ENCODE data around the gene IQSEC1. TPM values are rescaled to one million over a fixed set of nuclear protein-coding genes. Genes with fewer than 3 reads are reported as not detected.

Gene IQSEC1
- total RNA-seq, 1 experiment from 2014 or later, result 13.3 TPM

- H3K4me1 Mint-ChIP-seq (ENCODE audit: low read depth, unreplicated experiment), result peaks cover 19% of the 10 kb centered on the region
- intact Hi-C loops (cut with micrococcal nuclease; ENCODE audit: unreplicated experiment), result no loop called here
- no peak for DNase-seq
- no TSS peak for BruUV-seq (replicated peaks)
- peaks cover 25% of the 10 kb centered on the region for H3K27me3 Mint-ChIP-seq (ENCODE audit: unreplicated experiment)
- TF ChIP-seq CTCF (IDR thresholded peaks at IDR 0.05; ENCODE audit: unreplicated experiment), result no peak
- no peaks in the 10 kb centered on the region for H3K9me3 Mint-ChIP-seq (ENCODE audit: low read depth, unreplicated experiment)
- no peaks in the 10 kb centered on the region for H3K36me3 Mint-ChIP-seq (ENCODE audit: insufficient read depth, unreplicated experiment)
- CTCF ChIA-PET, result interaction anchor here (1.7 kb wide), 1 partner anchor 11 kb away, joined by 3 read pairs; no protein-coding TSS in a partner anchor
- no peak overlapping the region for H3K27ac Mint-ChIP-seq (ENCODE audit: unreplicated experiment)
- H3K4me3 Mint-ChIP-seq (ENCODE audit: low read depth, unreplicated experiment), result no peak overlapping the region
Observed at GRCh38 chr3:13102386-13103345, 29.4 kb upstream of the IQSEC1 start.

GRCh38 chr3:13099707-13100106 lies 26.5 kb upstream of the IQSEC1 start:
- TF ChIP-seq CTCF (IDR thresholded peaks at IDR 0.05; ENCODE audit: unreplicated experiment), result no peak
- CTCF ChIA-PET, result no interaction called here
- H3K27me3 Mint-ChIP-seq (ENCODE audit: unreplicated experiment), result peaks cover 44% of the 10 kb centered on the region
- no peaks in the 10 kb centered on the region for H3K9me3 Mint-ChIP-seq (ENCODE audit: low read depth, unreplicated experiment)
- H3K4me1 Mint-ChIP-seq (ENCODE audit: low read depth, unreplicated experiment), result no peaks in the 10 kb centered on the region
- H3K4me3 Mint-ChIP-seq (ENCODE audit: low read depth, unreplicated experiment), result no peak overlapping the region
- H3K36me3 Mint-ChIP-seq (ENCODE audit: insufficient read depth, unreplicated experiment), result no peaks in the 10 kb centered on the region
- no TSS peak for BruUV-seq (replicated peaks)
- H3K27ac Mint-ChIP-seq (ENCODE audit: unreplicated experiment), result no peak overlapping the region
- intact Hi-C loops (cut with micrococcal nuclease; ENCODE audit: unreplicated experiment), result loop anchor here (10.0 kb wide), 1 partner anchor 185 kb away; no protein-coding TSS in a partner anchor
- DNase-seq, result no peak

GRCh38 chr3:13098192-13098988 lies 25.2 kb upstream of the IQSEC1 start:
- no peak for DNase-seq
- H3K27me3 Mint-ChIP-seq (ENCODE audit: unreplicated experiment), result peaks cover 57% of the 10 kb centered on the region
- no peaks in the 10 kb centered on the region for H3K9me3 Mint-ChIP-seq (ENCODE audit: low read depth, unreplicated experiment)
- no peaks in the 10 kb centered on the region for H3K4me1 Mint-ChIP-seq (ENCODE audit: low read depth, unreplicated experiment)
- no peak for TF ChIP-seq CTCF (IDR thresholded peaks at IDR 0.05; ENCODE audit: unreplicated experiment)
- no peaks in the 10 kb centered on the region for H3K36me3 Mint-ChIP-seq (ENCODE audit: insufficient read depth, unreplicated experiment)
- no TSS peak for BruUV-seq (replicated peaks)
- no peak overlapping the region for H3K27ac Mint-ChIP-seq (ENCODE audit: unreplicated experiment)
- H3K4me3 Mint-ChIP-seq (ENCODE audit: low read depth, unreplicated experiment), result no peak overlapping the region
- CTCF ChIA-PET, result no interaction called here
- intact Hi-C loops (cut with micrococcal nuclease; ENCODE audit: unreplicated experiment), result loop anchor here (10.0 kb wide), 1 partner anchor 186 kb away; no protein-coding TSS in a partner anchor

- no peaks in the 10 kb centered on the region for H3K9me3 Mint-ChIP-seq (ENCODE audit: low read depth, unreplicated experiment)
- BruUV-seq (replicated peaks), result no TSS peak
- H3K4me3 Mint-ChIP-seq (ENCODE audit: low read depth, unreplicated experiment), result no peak overlapping the region
- no peak for DNase-seq
- H3K27ac Mint-ChIP-seq (ENCODE audit: unreplicated experiment), result no peak overlapping the region
- intact Hi-C loops (cut with micrococcal nuclease; ENCODE audit: unreplicated experiment), result loop anchor here (10.0 kb wide), 1 partner anchor 188 kb away; no protein-coding TSS in a partner anchor
- no peaks in the 10 kb centered on the region for H3K4me1 Mint-ChIP-seq (ENCODE audit: low read depth, unreplicated experiment)
- H3K27me3 Mint-ChIP-seq (ENCODE audit: unreplicated experiment), result peaks cover 62% of the 10 kb centered on the region
- H3K36me3 Mint-ChIP-seq (ENCODE audit: insufficient read depth, unreplicated experiment), result no peaks in the 10 kb centered on the region
- no peak for TF ChIP-seq CTCF (IDR thresholded peaks at IDR 0.05; ENCODE audit: unreplicated experiment)
- CTCF ChIA-PET, result no interaction called here
Observed at GRCh38 chr3:13096356-13096755, 23.1 kb upstream of the IQSEC1 start.
